ENCODE data around the gene MRTFA. TPM values are rescaled to one million over a fixed set of nuclear protein-coding genes. Genes with fewer than 3 reads are reported as not detected.

Gene MRTFA
- total RNA-seq, 4 donors from 2014 or later = 24.5 to 56.3 (median 40.9) TPM

- no peaks in the 10 kb centered on the region for H3K36me3 ChIP-seq
- DNase-seq = no peak
- 71 to 84% methylated on average over 4 of the region's 4 CpGs for WGBS, 2 donors
- H3K27ac ChIP-seq = no peak overlapping the region
- intact Hi-C loops (cut with DNase I) = no loop called here
- H3K4me3 ChIP-seq = no peak overlapping the region
- TF ChIP-seq CTCF (IDR thresholded peaks at IDR 0.05) (no peak), POLR2A (IDR thresholded peaks at IDR 0.05) (no peak)
- peaks cover 0 to 7% (median 0%) of the 10 kb centered on the region in 4 donors for H3K27me3 ChIP-seq
- no peaks in the 10 kb centered on the region for H3K9me3 ChIP-seq
- peaks cover 3 to 26% (median 11%) of the 10 kb centered on the region in 3 donors for H3K4me1 ChIP-seq
Observed at GRCh38 chr22:40674274-40674673, 37.8 kb upstream of the MRTFA start.

GRCh38 chr22:40673017-40673416, 36.5 kb upstream of the MRTFA start:
- 64 to 91% methylated on average over 2 to 3 of the region's 4 CpGs for WGBS, 2 donors
- intact Hi-C loops (cut with DNase I) = no loop called here
- Histone ChIP-seq H3K9me3 (no peaks in the 10 kb centered on the region), H3K4me1 (peaks cover 0 to 32% (median 10%) of the 10 kb centered on the region in 3 donors), H3K4me3 (no peak overlapping the region), H3K27ac (peak overlapping the region in 1 of 4 donors; percentile 19), H3K27me3 (no peaks in the 10 kb centered on the region), H3K36me3 (no peaks in the 10 kb centered on the region)
- TF ChIP-seq CTCF (IDR thresholded peaks at IDR 0.05) (no peak), POLR2A (IDR thresholded peaks at IDR 0.05) (no peak)
- no peak for DNase-seq

DNA sequence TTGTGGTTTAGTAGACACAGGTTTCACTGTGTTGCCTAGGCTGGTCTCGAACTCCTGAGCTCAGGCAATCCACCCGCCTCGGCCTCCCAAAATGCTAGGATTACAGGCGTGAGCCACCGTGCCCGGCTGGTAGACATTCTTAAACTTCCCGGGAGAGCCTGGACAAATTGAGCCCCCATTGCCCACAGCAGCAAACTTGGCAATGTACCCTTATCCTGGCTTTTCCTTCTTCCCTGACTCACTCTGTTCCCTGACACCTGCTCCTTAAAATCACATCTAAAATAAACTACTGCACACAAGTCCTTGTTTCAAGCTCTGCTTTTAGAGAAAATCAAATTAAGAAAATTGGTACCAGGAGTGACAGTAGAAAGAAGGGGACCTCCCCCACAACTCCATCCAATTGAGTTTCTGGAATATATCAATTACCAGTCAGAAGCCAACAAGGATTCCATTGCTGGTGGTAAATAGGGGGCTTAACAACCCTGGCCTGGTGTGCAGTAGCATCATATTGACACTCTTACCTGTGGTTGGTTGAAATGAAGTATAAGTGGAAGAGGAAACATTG, 35.4 kb upstream of the MRTFA start:
- H3K9me3 ChIP-seq = no peaks in the 10 kb centered on the region
- no peak overlapping the region for H3K27ac ChIP-seq
- no peaks in the 10 kb centered on the region for H3K36me3 ChIP-seq
- DNase-seq = no peak
- intact Hi-C loops (cut with DNase I) = no loop called here
- no peak overlapping the region for H3K4me3 ChIP-seq
- 84 to 94% methylated on average over 7 of the region's 7 CpGs for WGBS, 2 donors
- no peak for TF ChIP-seq CTCF (IDR thresholded peaks at IDR 0.05)
- TF ChIP-seq POLR2A (IDR thresholded peaks at IDR 0.05) = no peak
- no peaks in the 10 kb centered on the region for H3K27me3 ChIP-seq
- peaks cover 0 to 43% (median 10%) of the 10 kb centered on the region in 3 donors for H3K4me1 ChIP-seq

DNA sequence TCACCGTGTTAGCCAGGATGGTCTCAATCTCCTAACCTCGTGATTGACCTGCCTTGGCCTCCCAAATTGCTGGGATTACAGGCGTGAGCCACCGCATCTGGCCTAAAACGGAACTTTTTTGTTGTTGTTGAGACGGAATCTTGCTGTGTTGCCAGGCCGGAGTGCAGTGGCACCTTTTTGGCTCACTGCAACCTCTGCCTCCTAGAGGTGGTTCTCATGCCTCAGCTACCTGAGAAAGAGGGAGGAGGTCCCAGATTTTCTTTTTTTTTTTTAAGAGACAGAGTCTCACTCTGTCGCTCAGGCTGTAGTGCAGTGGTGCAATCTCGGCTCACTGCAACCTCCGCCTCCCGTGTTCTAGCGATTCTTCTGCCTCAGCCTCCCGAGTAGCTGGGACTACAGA, 34.9 kb upstream of the MRTFA start:
- 94 to 95% methylated on average over 8 to 13 of the region's 13 CpGs for WGBS, 2 donors
- H3K36me3 ChIP-seq = no peaks in the 10 kb centered on the region
- no peaks in the 10 kb centered on the region for H3K27me3 ChIP-seq
- H3K4me3 ChIP-seq = no peak overlapping the region
- H3K4me1 ChIP-seq = peaks cover 0 to 43% (median 12%) of the 10 kb centered on the region in 3 donors
- TF ChIP-seq POLR2A (IDR thresholded peaks at IDR 0.05) (no peak), CTCF (IDR thresholded peaks at IDR 0.05) (no peak)
- H3K9me3 ChIP-seq = no peaks in the 10 kb centered on the region
- intact Hi-C loops (cut with DNase I) = no loop called here
- DNase-seq = no peak
- no peak overlapping the region for H3K27ac ChIP-seq

GRCh38 chr22:40670058-40670457, 33.5 kb upstream of the MRTFA start:
- H3K27ac ChIP-seq = no peak overlapping the region
- intact Hi-C loops (cut with DNase I) = no loop called here
- WGBS, 2 donors = 82 to 87% methylated on average over 2 of the region's 2 CpGs
- DNase-seq = no peak
- TF ChIP-seq POLR2A (IDR thresholded peaks at IDR 0.05) = no peak
- no peak for TF ChIP-seq CTCF (IDR thresholded peaks at IDR 0.05)
- H3K27me3 ChIP-seq = no peaks in the 10 kb centered on the region
- H3K4me3 ChIP-seq = no peak overlapping the region
- no peaks in the 10 kb centered on the region for H3K36me3 ChIP-seq
- peaks cover 0 to 44% (median 21%) of the 10 kb centered on the region in 3 donors for H3K4me1 ChIP-seq
- H3K9me3 ChIP-seq = no peaks in the 10 kb centered on the region

Data from esophagus squamous epithelium (tissue), 5 donors.